Measurements from ENCODE around the gene ZNF792. TPM values are rescaled to one million over a fixed set of nuclear protein-coding genes. Genes with fewer than 3 reads are reported as not detected.

ZNF792 gene
- total RNA-seq, 2 experiments from 2014 or later = 5.1 to 5.6 TPM

Other genes with a start within 250 kb of the ZNF792 start
- gene ZNF181, start 230.0 kb downstream of the ZNF792 start, total RNA-seq = 1 to 10 TPM; 2.8 to 5.1 TPM
- gene ZNF599, start 191.0 kb downstream of the ZNF792 start, total RNA-seq = 1 to 10 TPM; 3.5 to 5.0 TPM
- gene ZNF30, start 37.3 kb downstream of the ZNF792 start, total RNA-seq = 1 to 10 TPM; 4.2 to 4.4 TPM
- gene GRAMD1A, start 36.1 kb upstream of the ZNF792 start, total RNA-seq = 100 to 1,000 TPM; 128 to 134 TPM
- under 1 TPM; 0.63 to 0.90 TPM for gene SCN1B, start 66.2 kb upstream of the ZNF792 start, total RNA-seq
- gene HPN, start 77.5 kb upstream of the ZNF792 start, total RNA-seq = under 1 TPM in 1 of 2 experiments, not detected in 1; 0.11 TPM
- not detected for gene FXYD3, start 151.6 kb upstream of the ZNF792 start, total RNA-seq
- under 1 TPM; 0.25 to 0.27 TPM for gene LGI4, start 170.8 kb upstream of the ZNF792 start, total RNA-seq
- 1 to 10 TPM in 1 of 2 experiments, not detected in 1; 1.9 TPM for gene FXYD1, start 174.6 kb upstream of the ZNF792 start, total RNA-seq
- under 1 TPM in 1 of 2 experiments, not detected in 1; 0.38 TPM for gene FXYD7, start 179.0 kb upstream of the ZNF792 start, total RNA-seq
- 100 to 1,000 TPM; 225 to 241 TPM for gene FXYD5, start 190.5 kb upstream of the ZNF792 start, total RNA-seq

Data from activated CD8-positive, alpha-beta T cell treated with anti-CD3 and anti-CD28 coated beads for 36 hours (primary cell).